Ectodermal cell (in vitro differentiated cells): ENCODE measurements around the gene P2RX3.

Source experiments
- H3K27ac ChIP-seq: 2 replicates; pipeline ENCODE4 v1.7.0; 2013; ENCODE audit warnings: mild to moderate bottlenecking, low read depth, low read length; ENCODE audit not compliant: insufficient read depth, poor library complexity, severe bottlenecking
- H3K27me3 ChIP-seq: 2 replicates; pipeline ENCODE4 v1.7.0; 2013; ENCODE audit warnings: mild to moderate bottlenecking, low read length; ENCODE audit not compliant: insufficient read depth, control insufficient read depth, poor library complexity, severe bottlenecking
- H3K36me3 ChIP-seq: one replicate; pipeline ENCODE4 v1.7.0; 2013; ENCODE audit warnings: low read length; ENCODE audit not compliant: control insufficient read depth, insufficient read depth
- H3K4me1 ChIP-seq: one replicate; pipeline ENCODE4 v1.7.0; 2013; ENCODE audit warnings: low read length; ENCODE audit not compliant: control insufficient read depth, insufficient read depth
- H3K4me3 ChIP-seq: 2 replicates; pipeline ENCODE4 v1.7.0; 2013; ENCODE audit warnings: low read depth, low read length, control low read depth; ENCODE audit not compliant: insufficient read depth
- H3K9me3 ChIP-seq: 2 replicates; pipeline ENCODE4 v1.7.0; 2013; ENCODE audit warnings: mild to moderate bottlenecking, low read length, moderate library complexity; ENCODE audit not compliant: control insufficient read depth
- WGBS, 2 experiments: methylation state at CpG; one replicate each; pipeline ENCODE4 v1.1.7; 2013; ENCODE audit warnings: missing lambda C conversion rate in 2 of 2; 5-methylcytosine and 5-hydroxymethylcytosine counted together

The P2RX3 gene

GRCh38 chr11:57417056-57417455, 78.9 kb downstream of the P2RX3 start:
- H3K4me1 ChIP-seq, result no peaks in the 10 kb centered on the region
- H3K4me3 ChIP-seq, result no peak overlapping the region
- whole genome bisulfite sequencing, 2 experiments, result 92 to 93% methylated on average over 4 of the region's 4 CpGs
- no peaks in the 10 kb centered on the region for H3K27me3 ChIP-seq
- no peaks in the 10 kb centered on the region for H3K9me3 ChIP-seq
- no peak overlapping the region for H3K27ac ChIP-seq
- peaks cover 10% of the 10 kb centered on the region for H3K36me3 ChIP-seq

GRCh38 chr11:57418131-57418530, 80.0 kb downstream of the P2RX3 start:
- Histone ChIP-seq H3K9me3 (no peaks in the 10 kb centered on the region), H3K4me3 (no peak overlapping the region), H3K27me3 (no peaks in the 10 kb centered on the region), H3K4me1 (no peaks in the 10 kb centered on the region), H3K36me3 (peaks cover 10% of the 10 kb centered on the region), H3K27ac (no peak overlapping the region)

- Histone ChIP-seq H3K4me3 (no peak overlapping the region), H3K27ac (no peak overlapping the region), H3K27me3 (no peaks in the 10 kb centered on the region), H3K9me3 (no peaks in the 10 kb centered on the region), H3K4me1 (no peaks in the 10 kb centered on the region), H3K36me3 (peaks cover 10% of the 10 kb centered on the region)
- WGBS, 2 experiments, result 91 to 97% methylated on average over 3 of the region's 3 CpGs
These were observed 81.0 kb downstream of the P2RX3 start for GRCh38 chr11:57419146-57419545.

- H3K36me3 ChIP-seq, result peaks cover 10% of the 10 kb centered on the region
These were observed 82.9 kb downstream of the P2RX3 start for GRCh38 chr11:57421066-57421465.

GRCh38 chr11:57421805-57422204, 83.7 kb downstream of the P2RX3 start:
- peaks cover 10% of the 10 kb centered on the region for H3K36me3 ChIP-seq
- H3K9me3 ChIP-seq, result no peaks in the 10 kb centered on the region

More at GRCh38 chr11:57421066-57421465, 82.9 kb downstream of the P2RX3 start:
- Histone ChIP-seq H3K27ac (no peak overlapping the region), H3K4me1 (no peaks in the 10 kb centered on the region), H3K4me3 (no peak overlapping the region), H3K9me3 (no peaks in the 10 kb centered on the region), H3K27me3 (peaks cover 2% of the 10 kb centered on the region)
- 86 to 92% methylated on average over 4 of the region's 4 CpGs for WGBS, 2 experiments

More at GRCh38 chr11:57421805-57422204, 83.7 kb downstream of the P2RX3 start:
- H3K4me3 ChIP-seq, result no peak overlapping the region
- peaks cover 9% of the 10 kb centered on the region for H3K27me3 ChIP-seq
- peaks cover 4% of the 10 kb centered on the region for H3K4me1 ChIP-seq
- no peak overlapping the region for H3K27ac ChIP-seq
